AG09319 (cell line): ENCODE data around the gene BTNL8.

Source experiments
- DNase-seq: peaks from one replicate; pipeline ENCODE4 v3.0.0-alpha.2; 2010; ENCODE audit warnings: low read depth; ENCODE audit errors: extremely low read depth
- CTCF ChIP-seq: IDR thresholded peaks from 2 replicates; pipeline ENCODE4 v1.5.1; 2011; ENCODE audit warnings: low read depth, mild to moderate bottlenecking, inconsistent platforms, low read length, moderate library complexity

BTNL8 gene

DNA sequence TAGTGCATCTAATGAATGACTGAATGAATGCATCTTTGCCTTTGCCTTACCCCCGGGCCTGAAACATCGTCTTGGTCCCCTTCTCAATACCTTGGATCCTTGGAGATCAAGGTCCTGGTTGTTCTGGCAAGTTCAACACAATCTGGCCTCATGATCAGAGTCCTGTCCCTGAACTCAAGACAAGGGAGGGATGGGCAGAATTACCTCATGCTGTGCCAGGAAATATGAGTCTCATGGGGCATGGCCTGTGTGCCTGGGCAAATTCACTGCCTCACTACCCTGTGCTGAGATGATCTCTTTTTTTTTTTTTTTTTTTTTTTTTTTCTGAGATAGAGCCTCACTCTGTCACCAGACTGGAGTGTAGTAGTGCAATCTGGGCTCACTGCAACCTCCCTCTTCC is 89.1 kb downstream of the BTNL8 start:
- no peak for DNase-seq
- TF ChIP-seq CTCF, result no peak

GRCh38 chr5:180988592-180988991 is 89.6 kb downstream of the BTNL8 start, which contains the start of gene BTNL3:
Gene BTNL3, plus strand, starts transcription at chr5:180988846. Its CDS starts 183 bp downstream, at chr5:180989029.
- no peak for TF ChIP-seq CTCF
- DNase-seq, result no peak

DNA sequence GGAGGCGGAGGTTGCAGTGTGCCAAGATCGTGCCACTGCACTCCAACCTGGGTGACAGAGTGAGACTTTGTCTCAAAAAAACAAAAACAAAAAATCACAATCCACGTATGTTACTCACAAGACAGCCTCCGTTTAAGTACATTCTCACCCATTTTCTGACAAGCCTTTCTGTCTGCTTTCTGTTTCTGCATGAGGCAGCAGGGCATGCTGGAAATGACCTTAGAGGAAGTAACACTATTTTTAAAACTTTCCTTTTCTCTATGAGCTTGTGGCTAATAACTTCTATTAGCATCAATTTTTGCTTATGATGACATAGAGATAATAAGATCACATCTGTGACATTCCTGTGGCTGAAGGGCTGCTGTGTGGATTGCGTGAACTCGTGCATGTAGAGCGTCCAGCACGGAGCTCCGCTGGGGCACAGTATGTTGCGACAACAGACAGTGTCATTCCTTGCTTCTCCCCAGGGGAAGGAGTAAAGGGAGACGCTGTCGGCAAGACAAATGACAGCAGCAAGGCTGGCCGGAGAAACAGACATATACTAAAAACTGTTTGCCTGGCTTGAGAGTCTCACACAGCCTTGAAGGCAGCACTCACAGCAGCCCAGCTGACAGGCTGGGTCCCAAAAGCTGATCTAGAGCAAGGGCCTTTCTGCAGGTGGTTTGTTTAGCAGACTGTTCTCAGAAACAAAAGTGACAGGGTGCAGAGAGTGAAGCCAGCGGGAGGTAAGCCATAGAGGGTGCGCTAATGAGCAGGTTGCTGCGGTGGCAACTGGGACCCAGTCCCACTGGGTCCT is 91.3 kb downstream of the BTNL8 start:
- DNase-seq, result no peak
- TF ChIP-seq CTCF, result no peak

DNA sequence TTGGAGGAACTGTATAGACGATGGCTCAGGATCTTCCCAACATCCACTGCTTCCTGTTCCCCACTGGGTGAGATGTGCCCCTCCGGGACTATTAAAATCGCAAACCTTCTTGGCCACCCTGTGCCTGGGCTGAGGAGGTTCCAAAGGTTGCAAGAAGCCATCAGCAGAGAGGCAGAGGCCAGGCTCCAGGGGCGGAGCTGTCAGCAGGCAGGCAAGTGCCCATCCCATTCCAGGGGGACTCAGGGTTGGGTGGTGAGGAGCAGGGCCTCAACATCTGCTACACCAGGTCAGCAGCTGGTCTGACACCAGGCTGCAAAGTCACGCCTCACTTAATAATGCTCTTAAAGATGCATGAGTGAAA is 91.9 kb downstream of the BTNL8 start:
- no peak for DNase-seq
- TF ChIP-seq CTCF, result no peak
